T-cell (primary cell): ENCODE results near the gene SLC12A8. TPM values are rescaled to one million over a fixed set of nuclear protein-coding genes. Genes with fewer than 3 reads are reported as not detected.
A peak's percentile ranks its signal among the peaks of the same experiment; 100 is the strongest.

Experiments
- ATAC-seq, 4 experiments: fragments of 200-7000 bp in 3 of 4; fragments of 150-1000 bp in 1 of 4; cut with Tn5 transposase; replicated peaks in 1 of 4; 1 replicate in 3 of 4; 2 replicates in 1 of 4; pipeline ENCODE4 v1.10.0; 2021; ENCODE audit warnings: moderate library complexity in 3 of 4, mild to moderate bottlenecking in 2 of 4, moderate number of reproducible peaks in 1 of 4
- CTCF ChIA-PET, 2 donors: fragments of 300-600 bp; sonication (Branson Sonifier 250); formaldehyde crosslinking; loops; one replicate each; lab custom pipeline; 2022; ENCODE audit warnings: antibody characterized with exemption in 2 of 2; lab: Charles Lee
- POLR2A ChIA-PET, 2 donors: fragments of 300-600 bp; sonication (Branson Sonifier 250); formaldehyde crosslinking; loops; one replicate each; lab custom pipeline; 2022; ENCODE audit warnings: antibody characterized with exemption in 2 of 2; lab: Charles Lee
- DNase-seq, 35 experiments: peaks; one replicate each; pipeline versions ENCODE4 v3.0.0 to v3.0.0-alpha.2; 2013 to 2023
- H3K27ac ChIP-seq: one replicate; pipeline ENCODE4 v1.5.1; 2013; ENCODE audit warnings: low read length
- H3K27me3 ChIP-seq, 2 experiments: replicated peaks in 1 of 2; 1 replicate in 1 of 2; 2 replicates in 1 of 2; pipeline versions ENCODE4 v1.6.1 to v1.7.0; 2013; ENCODE audit warnings: low read length in 1 of 2, mixed read lengths in 1 of 2; ENCODE audit not compliant: control insufficient read depth in 2 of 2, insufficient read depth in 2 of 2; ENCODE audit errors: extremely low read depth in 1 of 2
- H3K36me3 ChIP-seq, 2 donors: 1 replicate in 1 of 2; 2 replicates in 1 of 2; pipeline versions ENCODE4 v1.6.1 to v1.7.0; 2013; ENCODE audit warnings: low read length in 1 of 2; ENCODE audit not compliant: control insufficient read depth in 2 of 2, insufficient read depth in 1 of 2; ENCODE audit errors: extremely low read depth in 1 of 2
- H3K4me1 ChIP-seq, 2 experiments: 1 replicate in 1 of 2; 2 replicates in 1 of 2; pipeline versions ENCODE4 v1.6.1 to v1.7.0; 2013; ENCODE audit warnings: low read length in 2 of 2, mixed read lengths in 1 of 2; ENCODE audit not compliant: insufficient read depth in 2 of 2, control insufficient read depth in 1 of 2; ENCODE audit errors: extremely low read depth in 1 of 2
- H3K4me3 ChIP-seq, 2 donors: 1 replicate in 1 of 2; 2 replicates in 1 of 2; pipeline versions ENCODE4 v1.5.1 to v1.7.0; 2013; ENCODE audit warnings: mild to moderate bottlenecking in 2 of 2, low read length in 1 of 2, moderate library complexity in 1 of 2; ENCODE audit not compliant: control insufficient read depth in 1 of 2; ENCODE audit errors: extremely low read depth in 1 of 2
- H3K9me3 ChIP-seq: 2 replicates; pipeline ENCODE4 v1.7.0; 2013
- H3K27ac Mint-ChIP-seq, 2 donors: one replicate each; pipeline ENCODE4 v1.8.0; 2020 to 2021; ENCODE audit warnings: mild to moderate bottlenecking in 2 of 2, mixed read lengths in 2 of 2
- H3K27me3 Mint-ChIP-seq, 2 donors: one replicate each; pipeline ENCODE4 v1.8.0; 2021 to 2022; ENCODE audit warnings: mixed read lengths in 2 of 2
- H3K36me3 Mint-ChIP-seq: one replicate; pipeline ENCODE4 v1.8.0; 2021; ENCODE audit warnings: mixed read lengths
- H3K4me1 Mint-ChIP-seq, 3 donors: one replicate each; pipeline ENCODE4 v1.8.0; 2020 to 2022; ENCODE audit warnings: mixed read lengths in 3 of 3, mild to moderate bottlenecking in 1 of 3
- H3K4me3 Mint-ChIP-seq, 3 donors: one replicate each; pipeline ENCODE4 v1.8.0; 2020 to 2022; ENCODE audit warnings: mild to moderate bottlenecking in 3 of 3, mixed read lengths in 3 of 3, moderate library complexity in 3 of 3
- H3K9me3 Mint-ChIP-seq, 3 donors: one replicate each; pipeline ENCODE4 v1.8.0; 2020 to 2022; ENCODE audit warnings: mixed read lengths in 3 of 3
- WGBS: methylation state at CpG from one replicate; pipeline ENCODE4 v1.1.5; 2013; ENCODE audit warnings: missing lambda C conversion rate; ENCODE audit not compliant: insufficient coverage; 5-methylcytosine and 5-hydroxymethylcytosine counted together
- total RNA-seq, 35 experiments: library from RNA in 6 of 35; stranded (reverse) in 6 of 35; fragments of 120-200 nt in 1 of 35; gene quantifications; one replicate each; pipeline versions ENCODE4 v1.2.1 to v1.2.4 and lab custom pipeline; 2013 to 2026

SLC12A8 gene
- total RNA-seq, 5 donors from 2014 or later (not counting 1 experiment from before 2014, with no cell fraction given), result 0.50 to 0.96 (median 0.60) TPM; not detected in 2

- H3K36me3 Mint-ChIP-seq, result no peaks in the 10 kb centered on the region
- ATAC-seq, result no peak
- H3K27ac Mint-ChIP-seq, result no peak overlapping the region
- H3K9me3 Mint-ChIP-seq, result no peaks in the 10 kb centered on the region
- 93% methylated on average over 4 of the region's 7 CpGs for WGBS
- Histone ChIP-seq H3K27me3 (peaks cover 0 to 10% of the 10 kb centered on the region in 2 experiments), H3K4me1 (peaks cover 0 to 5% of the 10 kb centered on the region in 2 experiments), H3K27ac (no peak overlapping the region), H3K4me3 (no peak overlapping the region), H3K9me3 (no peaks in the 10 kb centered on the region), H3K36me3 (no peaks in the 10 kb centered on the region)
- H3K27me3 Mint-ChIP-seq, result no peaks in the 10 kb centered on the region
- no peak overlapping the region for H3K4me3 Mint-ChIP-seq
- peaks cover 0 to 9% (median 8%) of the 10 kb centered on the region in 3 donors for H3K4me1 Mint-ChIP-seq
- CTCF ChIA-PET, result interaction anchor here in 1 of 2 donors (0.5 kb wide), 1 partner anchor 404 kb away, joined by 3 read pairs; no protein-coding TSS in a partner anchor
- POLR2A ChIA-PET, result no interaction called here
- no peak for DNase-seq
These were observed 56.1 kb downstream of the SLC12A8 start for GRCh38 chr3:125156456-125156855.

GRCh38 chr3:125154800-125155269, 57.7 kb downstream of the SLC12A8 start:
- Histone ChIP-seq H3K9me3 (no peaks in the 10 kb centered on the region), H3K36me3 (no peaks in the 10 kb centered on the region), H3K4me3 (peak overlapping the region in 1 of 2 donors; percentile 9), H3K4me1 (peaks cover 0 to 5% of the 10 kb centered on the region in 2 experiments), H3K27ac (no peak overlapping the region), H3K27me3 (peaks cover 0 to 10% of the 10 kb centered on the region in 2 experiments)
- no peaks in the 10 kb centered on the region for H3K9me3 Mint-ChIP-seq
- ATAC-seq (peak in 2 of 4 experiments; percentile 40 to 43), DNase-seq (peak in 1 of 35 experiments; percentile 30)
- H3K27me3 Mint-ChIP-seq, result no peaks in the 10 kb centered on the region
- 54% methylated on average over 12 of the region's 17 CpGs for WGBS
- H3K4me1 Mint-ChIP-seq, result peaks cover 0 to 9% (median 8%) of the 10 kb centered on the region in 3 donors
- H3K4me3 Mint-ChIP-seq, result peak overlapping the region; percentile 29 to 72 (median 66)
- no peak overlapping the region for H3K27ac Mint-ChIP-seq
- ChIA-PET POLR2A (no interaction called here), CTCF (interaction anchor here (0.6 kb wide), 4 partner anchors 52 to 308 kb away, joined by 3 to 5 read pairs (median 4); no protein-coding TSS in a partner anchor)
- no peaks in the 10 kb centered on the region for H3K36me3 Mint-ChIP-seq

- Histone ChIP-seq H3K4me1 (peaks cover 0 to 7% of the 10 kb centered on the region in 2 experiments), H3K27me3 (peaks cover 0 to 10% of the 10 kb centered on the region in 2 experiments), H3K36me3 (no peaks in the 10 kb centered on the region), H3K4me3 (no peak overlapping the region), H3K27ac (no peak overlapping the region), H3K9me3 (no peaks in the 10 kb centered on the region)
- Mint-ChIP-seq H3K9me3 (no peaks in the 10 kb centered on the region), H3K27me3 (no peaks in the 10 kb centered on the region), H3K36me3 (no peaks in the 10 kb centered on the region), H3K27ac (no peak overlapping the region), H3K4me3 (no peak overlapping the region), H3K4me1 (peaks cover 0 to 9% (median 8%) of the 10 kb centered on the region in 3 donors)
- no peak for DNase-seq
- ChIA-PET CTCF (interaction anchor here (0.6 kb wide), 2 partner anchors 153 to 309 kb away, joined by 3 to 5 read pairs; no protein-coding TSS in a partner anchor), POLR2A (no interaction called here)
- WGBS, result no CpG with 5 or more reads among the region's 3 CpGs
- no peak for ATAC-seq
These were observed 58.4 kb downstream of the SLC12A8 start for GRCh38 chr3:125154110-125154509.

GRCh38 chr3:125152951-125153350, 59.6 kb downstream of the SLC12A8 start:
- no peak for DNase-seq
- peaks cover 5 to 14% (median 10%) of the 10 kb centered on the region in 3 donors for H3K4me1 Mint-ChIP-seq
- no peaks in the 10 kb centered on the region for H3K9me3 ChIP-seq
- H3K27ac ChIP-seq, result no peak overlapping the region
- H3K9me3 Mint-ChIP-seq, result no peaks in the 10 kb centered on the region
- WGBS, result 91% methylated on average over 7 of the region's 10 CpGs
- no peak for ATAC-seq
- H3K4me3 Mint-ChIP-seq, result no peak overlapping the region
- H3K4me3 ChIP-seq, result no peak overlapping the region
- ChIA-PET CTCF (no interaction called here), POLR2A (no interaction called here)
- no peaks in the 10 kb centered on the region for H3K27me3 Mint-ChIP-seq
- peaks cover 0 to 10% of the 10 kb centered on the region in 2 experiments for H3K27me3 ChIP-seq
- no peaks in the 10 kb centered on the region for H3K36me3 Mint-ChIP-seq
- no peak overlapping the region for H3K27ac Mint-ChIP-seq
- no peaks in the 10 kb centered on the region for H3K36me3 ChIP-seq
- H3K4me1 ChIP-seq, result peaks cover 0 to 18% of the 10 kb centered on the region in 2 experiments

GRCh38 chr3:125151916-125152315, 60.6 kb downstream of the SLC12A8 start:
- Histone ChIP-seq H3K27me3 (peaks cover 0 to 10% of the 10 kb centered on the region in 2 experiments), H3K4me1 (peaks cover 3 to 23% of the 10 kb centered on the region in 2 experiments), H3K9me3 (no peaks in the 10 kb centered on the region), H3K27ac (no peak overlapping the region), H3K36me3 (no peaks in the 10 kb centered on the region), H3K4me3 (no peak overlapping the region)
- WGBS, result no CpG with 5 or more reads among the region's 1 CpG
- Mint-ChIP-seq H3K27ac (no peak overlapping the region), H3K9me3 (no peaks in the 10 kb centered on the region), H3K36me3 (no peaks in the 10 kb centered on the region), H3K4me3 (no peak overlapping the region), H3K4me1 (peaks cover 12 to 14% (median 14%) of the 10 kb centered on the region in 3 donors), H3K27me3 (no peaks in the 10 kb centered on the region)
- DNase-seq (no peak), ATAC-seq (no peak)
- ChIA-PET CTCF (no interaction called here), POLR2A (no interaction called here)

- ATAC-seq, result no peak
- peaks cover 3 to 23% of the 10 kb centered on the region in 2 experiments for H3K4me1 ChIP-seq
- ChIA-PET CTCF (no interaction called here), POLR2A (interaction anchor here in 1 of 2 donors (0.6 kb wide), 1 partner anchor 13 kb away, joined by 3 read pairs; no protein-coding TSS in a partner anchor)
- H3K4me3 ChIP-seq, result no peak overlapping the region
- no peak for DNase-seq
- H3K36me3 ChIP-seq, result no peaks in the 10 kb centered on the region
- H3K4me1 Mint-ChIP-seq, result peaks cover 14 to 16% (median 16%) of the 10 kb centered on the region in 3 donors
- H3K27me3 ChIP-seq, result peaks cover 0 to 10% of the 10 kb centered on the region in 2 experiments
- no peak overlapping the region for H3K4me3 Mint-ChIP-seq
- WGBS, result 94% methylated on average over 8 of the region's 9 CpGs
- H3K9me3 ChIP-seq, result no peaks in the 10 kb centered on the region
- H3K9me3 Mint-ChIP-seq, result no peaks in the 10 kb centered on the region
- no peaks in the 10 kb centered on the region for H3K27me3 Mint-ChIP-seq
- no peaks in the 10 kb centered on the region for H3K36me3 Mint-ChIP-seq
- H3K27ac ChIP-seq, result no peak overlapping the region
- H3K27ac Mint-ChIP-seq, result no peak overlapping the region
These were observed 61.1 kb downstream of the SLC12A8 start for GRCh38 chr3:125151442-125151817.
